A673 (cell line): ENCODE data around the gene FARSA.

ENCODE experiments used
- EZH2 ChIP-seq: fragments of 200-600 bp; sonication (generic); IDR thresholded peaks from 2 replicates; pipeline ENCODE4 v1.6.1; 2017; ENCODE audit warnings: borderline replicate concordance, low read depth, mild to moderate bottlenecking, mixed read lengths, antibody characterized with exemption, low read length; ENCODE audit not compliant: poor library complexity, severe bottlenecking
- TF ChIP-seq, protein P1 (sequence below): fragments of 300-800, 200-600 bp; sonication (generic); conservative IDR thresholded peaks from 2 replicates; pipeline ENCODE4 v1.5.1; 2017; ENCODE audit warnings: low read depth, mild to moderate bottlenecking, antibody characterized with exemption, low read length, moderate library complexity, mixed read lengths

DNA sequence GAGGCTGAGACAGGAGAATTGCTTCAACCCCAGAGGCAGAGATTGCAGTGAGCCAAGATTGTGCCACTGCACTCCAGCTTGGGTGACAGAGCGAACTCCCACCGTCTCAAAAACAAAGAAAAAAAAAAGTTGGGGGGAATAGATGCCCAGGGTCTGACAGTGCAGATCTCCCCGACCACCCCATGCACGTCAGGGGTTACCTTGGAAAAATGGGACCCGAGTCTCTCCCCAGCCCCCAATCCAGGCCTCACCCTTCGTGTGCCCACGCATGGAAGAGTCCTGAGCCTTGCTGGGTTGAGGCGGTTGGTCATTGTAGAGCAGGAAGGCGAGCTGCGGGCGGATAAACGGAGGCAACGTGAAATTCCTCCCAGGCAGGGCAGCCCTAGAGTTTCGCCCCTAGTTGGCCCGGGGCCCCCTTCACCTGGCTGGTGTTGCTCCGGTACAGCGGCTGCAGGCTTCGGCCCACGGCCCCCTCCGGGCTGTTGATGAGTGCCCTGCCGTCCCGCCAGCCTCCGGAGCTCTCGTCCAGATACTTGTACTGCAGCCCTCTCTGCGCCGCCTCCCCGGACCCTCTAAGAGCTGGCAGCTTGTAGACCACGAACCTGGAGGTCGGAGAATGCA, 52.9 kb downstream of the FARSA start:
- TF ChIP-seq, protein P1, sequence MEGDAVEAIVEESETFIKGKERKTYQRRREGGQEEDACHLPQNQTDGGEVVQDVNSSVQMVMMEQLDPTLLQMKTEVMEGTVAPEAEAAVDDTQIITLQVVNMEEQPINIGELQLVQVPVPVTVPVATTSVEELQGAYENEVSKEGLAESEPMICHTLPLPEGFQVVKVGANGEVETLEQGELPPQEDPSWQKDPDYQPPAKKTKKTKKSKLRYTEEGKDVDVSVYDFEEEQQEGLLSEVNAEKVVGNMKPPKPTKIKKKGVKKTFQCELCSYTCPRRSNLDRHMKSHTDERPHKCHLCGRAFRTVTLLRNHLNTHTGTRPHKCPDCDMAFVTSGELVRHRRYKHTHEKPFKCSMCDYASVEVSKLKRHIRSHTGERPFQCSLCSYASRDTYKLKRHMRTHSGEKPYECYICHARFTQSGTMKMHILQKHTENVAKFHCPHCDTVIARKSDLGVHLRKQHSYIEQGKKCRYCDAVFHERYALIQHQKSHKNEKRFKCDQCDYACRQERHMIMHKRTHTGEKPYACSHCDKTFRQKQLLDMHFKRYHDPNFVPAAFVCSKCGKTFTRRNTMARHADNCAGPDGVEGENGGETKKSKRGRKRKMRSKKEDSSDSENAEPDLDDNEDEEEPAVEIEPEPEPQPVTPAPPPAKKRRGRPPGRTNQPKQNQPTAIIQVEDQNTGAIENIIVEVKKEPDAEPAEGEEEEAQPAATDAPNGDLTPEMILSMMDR: no peak
- no peak for TF ChIP-seq EZH2
